CD4-positive, alpha-beta T cell treated with Interleukin-17A for 1 hour (primary cell): ENCODE data around the gene ARHGEF28.

Source experiments
- DNase-seq: peaks from one replicate; pipeline ENCODE4 v3.0.0-alpha.2; 2020

Gene ARHGEF28

GRCh38 chr5:73826301-73827105 lies 200.5 kb downstream of the ARHGEF28 start:
- no peak for DNase-seq

GRCh38 chr5:73827106-73827450 lies 201.1 kb downstream of the ARHGEF28 start:
- DNase-seq: no peak

GRCh38 chr5:73828465-73828864 lies 202.5 kb downstream of the ARHGEF28 start:
- no peak for DNase-seq

GRCh38 chr5:73830646-73831045 lies 204.7 kb downstream of the ARHGEF28 start:
- DNase-seq: no peak

- no peak for DNase-seq
Measured at GRCh38 chr5:73831066-73831465, 205.1 kb downstream of the ARHGEF28 start.

GRCh38 chr5:73834693-73835092 lies 208.7 kb downstream of the ARHGEF28 start:
- DNase-seq: no peak

GRCh38 chr5:73835726-73836125 lies 209.7 kb downstream of the ARHGEF28 start:
- DNase-seq: no peak

GRCh38 chr5:73836607-73837006 lies 210.6 kb downstream of the ARHGEF28 start:
- no peak for DNase-seq

- DNase-seq: no peak
Measured at GRCh38 chr5:73838901-73839300, 212.9 kb downstream of the ARHGEF28 start.

GRCh38 chr5:73841641-73842040 lies 215.6 kb downstream of the ARHGEF28 start:
- no peak for DNase-seq

GRCh38 chr5:73844165-73844564 lies 218.2 kb downstream of the ARHGEF28 start:
- DNase-seq: no peak

GRCh38 chr5:73851471-73852181 lies 225.6 kb downstream of the ARHGEF28 start:
- no peak for DNase-seq

GRCh38 chr5:73853091-73853490 lies 227.1 kb downstream of the ARHGEF28 start:
- no peak for DNase-seq

GRCh38 chr5:73856997-73857396 lies 231.0 kb downstream of the ARHGEF28 start:
- no peak for DNase-seq

- DNase-seq: no peak
Measured at GRCh38 chr5:73857446-73857845, 231.4 kb downstream of the ARHGEF28 start.

GRCh38 chr5:73858054-73858453 lies 232.1 kb downstream of the ARHGEF28 start:
- DNase-seq: no peak

GRCh38 chr5:73858776-73859175 lies 232.8 kb downstream of the ARHGEF28 start:
- no peak for DNase-seq

GRCh38 chr5:73859696-73860095 lies 233.7 kb downstream of the ARHGEF28 start:
- DNase-seq: no peak

- no peak for DNase-seq
Measured at GRCh38 chr5:73861313-73861988, 235.5 kb downstream of the ARHGEF28 start.

GRCh38 chr5:73862796-73863195 lies 236.8 kb downstream of the ARHGEF28 start:
- DNase-seq: no peak

GRCh38 chr5:73863876-73864275 lies 237.9 kb downstream of the ARHGEF28 start:
- no peak for DNase-seq

- no peak for DNase-seq
Measured at GRCh38 chr5:73865315-73865714, 239.3 kb downstream of the ARHGEF28 start.

- no peak for DNase-seq
Measured at GRCh38 chr5:73867345-73868335, 241.6 kb downstream of the ARHGEF28 start.
